ENCODE measurements around the gene NLRX1. TPM values are rescaled to one million over a fixed set of nuclear protein-coding genes. Genes with fewer than 3 reads are reported as not detected.

NLRX1 gene
- total and polyA plus RNA-seq, 10 of the 15 experiments (the other 5 are each of a cell fraction or from before 2014, with no cell fraction given) = 0.85 to 18.5 (median 10.0) TPM

- TF ChIP-seq POLR2A (IDR thresholded peaks at IDR 0.05; ENCODE audit: low read depth, low read length) = no peak
- TF ChIP-seq EP300 (IDR thresholded peaks at IDR 0.05; ENCODE audit: borderline replicate concordance in 1 of 2, control insufficient read depth in 1 of 2, low read depth in 2 of 2, low read length in 2 of 2) = no peak
- TF ChIP-seq SRF (IDR thresholded peaks at IDR 0.05; ENCODE audit: low read depth in 2 of 2, low read length in 2 of 2) = no peak
- no peak for TF ChIP-seq SMARCA5 (IDR thresholded peaks at IDR 0.05)
- no peak for TF ChIP-seq E2F8 (IDR thresholded peaks at IDR 0.05; ENCODE audit: low read depth, partially characterized antibody)
- no peak for TF ChIP-seq REST (IDR thresholded peaks at IDR 0.05; ENCODE audit: low read depth, low read length)
Observed at GRCh38 chr11:119125821-119126220, 42.7 kb upstream of the NLRX1 start (continued).

All from GM12878 (cell line).